CMK (cell line): Measurements from ENCODE around the gene MRPL30.
"Not testable (repeated sequence)": the region's sequence is repeated elsewhere in the genome, so short reads cannot be mapped to it uniquely, and the experiment has no call there.

Source experiments
- DNase-seq: peaks from one replicate; pipeline ENCODE4 v3.0.0-alpha.2; 2010; ENCODE audit warnings: low read depth

The MRPL30 gene

DNA sequence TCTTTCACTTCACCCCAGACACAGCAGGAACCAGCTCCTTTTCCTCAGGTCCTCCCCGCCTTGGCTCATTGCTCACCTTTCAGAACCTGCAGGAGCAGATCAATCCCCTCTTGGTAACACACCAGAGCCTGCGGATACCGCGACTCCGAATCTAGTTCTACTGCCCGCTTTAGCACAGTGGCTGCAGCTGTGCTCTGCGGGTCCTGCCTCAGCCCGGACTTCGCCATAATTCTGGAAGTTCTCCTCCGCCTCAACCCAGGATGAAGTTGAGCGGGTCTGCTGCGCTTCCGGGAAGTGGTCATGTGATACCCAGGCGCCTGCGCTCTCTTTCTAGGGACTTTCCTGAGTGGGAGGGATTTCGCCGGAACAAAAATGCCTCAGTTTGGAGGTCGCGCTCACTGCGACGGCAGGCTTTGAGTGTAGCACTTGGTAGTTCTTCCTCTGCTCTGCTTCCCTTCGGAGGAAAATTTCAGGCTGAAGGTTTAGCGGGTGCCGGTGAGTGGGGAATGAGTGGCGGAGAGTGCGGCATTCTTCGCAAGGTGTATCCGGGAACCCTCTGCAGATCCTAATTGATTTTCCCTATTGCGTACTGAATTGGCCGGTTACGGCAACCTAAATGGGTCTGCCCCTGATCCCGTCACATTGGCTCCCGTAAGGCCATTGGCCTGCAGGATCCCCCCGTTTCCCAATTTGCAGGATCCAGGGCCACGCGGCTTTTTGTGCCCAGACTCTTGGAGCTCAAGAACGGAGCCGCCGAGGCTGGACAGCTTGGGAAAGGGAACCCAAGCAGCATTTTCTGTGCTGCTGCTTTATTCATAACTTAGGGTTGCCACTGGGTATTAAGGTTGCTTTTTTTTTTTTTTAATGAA lies at the start of gene MRPL30, which contains the start of gene MITD1:
MRPL30 (plus strand) TSS at position 430 of the 869 bp plus-strand sequence. CDS start 5,020 bp downstream, outside the sequence.
MITD1 (minus strand) TSS at position 304 of the 869 bp plus-strand sequence; CDS start at position 227, 77 bp downstream.
- DNase-seq = peak; percentile 80

GRCh38 chr2:99135044-99135556 lies 45.9 kb upstream of the MRPL30 start:
- DNase-seq = not testable (repeated sequence)

- no peak for DNase-seq
These were observed 42.0 kb upstream of the MRPL30 start for GRCh38 chr2:99139003-99139402.

DNA sequence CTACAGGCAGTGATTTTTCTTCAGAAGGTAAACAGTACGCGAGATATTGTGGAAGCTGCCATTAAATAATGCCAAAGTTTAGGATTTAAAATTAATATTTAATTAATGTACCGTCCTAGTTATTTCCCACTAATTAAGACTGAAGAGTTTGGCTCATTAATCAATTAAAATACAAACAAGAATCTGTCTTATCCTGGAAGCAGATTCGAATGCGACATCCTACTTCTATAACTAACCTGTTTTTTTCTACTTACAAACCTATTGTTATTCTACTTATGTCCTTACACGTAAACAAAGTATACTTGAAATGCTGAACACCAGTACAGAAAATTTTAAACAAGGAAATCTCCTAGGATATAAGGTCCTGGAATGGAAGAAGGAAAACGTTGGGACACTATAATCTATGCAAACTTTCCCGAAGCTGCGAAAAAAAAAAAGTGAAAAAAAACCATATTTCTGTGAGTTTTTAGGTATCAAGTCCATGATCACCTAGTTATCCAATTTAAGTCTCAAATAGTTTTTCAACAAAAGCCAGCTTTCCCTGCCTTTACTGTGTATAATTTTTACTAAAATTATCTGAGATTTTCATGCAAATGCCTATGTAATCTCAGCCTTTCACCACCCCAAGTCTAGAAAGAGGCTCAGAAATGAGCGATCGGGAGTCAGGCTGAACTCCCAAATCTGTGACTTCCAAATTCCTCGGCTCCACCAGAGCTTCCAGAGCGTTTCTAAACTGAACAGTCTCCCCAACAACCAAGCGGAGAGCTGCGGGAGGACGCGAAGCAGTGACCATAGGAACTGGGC lies 40.7 kb upstream of the MRPL30 start:
- no peak for DNase-seq

GRCh38 chr2:99140860-99141109 lies 40.2 kb upstream of the MRPL30 start:
- no peak for DNase-seq

GRCh38 chr2:99141110-99142108 lies 39.6 kb upstream of the MRPL30 start, which contains the start of gene C2orf15:
Gene C2orf15 (plus strand): TSS chr2:99141707. CDS start chr2:99150559, 8,852 bp downstream.
- DNase-seq = peak; percentile 63

DNA sequence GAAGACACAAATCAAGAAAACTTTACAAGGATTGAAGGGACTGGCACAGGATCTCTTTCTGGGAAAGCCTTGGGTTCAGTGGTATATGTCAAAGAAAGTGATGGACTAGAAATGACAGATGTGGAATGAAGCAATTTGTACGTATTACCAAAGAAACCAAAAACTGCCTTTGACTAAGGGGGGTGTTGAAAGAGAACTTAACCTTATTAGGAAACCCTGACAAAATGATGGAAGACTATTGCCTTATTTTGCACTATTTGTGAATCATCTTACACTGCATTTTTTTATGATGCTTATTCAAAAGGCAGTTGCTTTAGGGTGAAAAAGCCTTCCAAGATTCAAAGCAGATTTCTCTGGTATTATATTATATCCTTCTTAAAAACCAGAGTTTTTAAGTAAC lies 30.3 kb upstream of the MRPL30 start:
- DNase-seq = no peak

GRCh38 chr2:99152199-99152895 lies 28.6 kb upstream of the MRPL30 start:
- no peak for DNase-seq

DNA sequence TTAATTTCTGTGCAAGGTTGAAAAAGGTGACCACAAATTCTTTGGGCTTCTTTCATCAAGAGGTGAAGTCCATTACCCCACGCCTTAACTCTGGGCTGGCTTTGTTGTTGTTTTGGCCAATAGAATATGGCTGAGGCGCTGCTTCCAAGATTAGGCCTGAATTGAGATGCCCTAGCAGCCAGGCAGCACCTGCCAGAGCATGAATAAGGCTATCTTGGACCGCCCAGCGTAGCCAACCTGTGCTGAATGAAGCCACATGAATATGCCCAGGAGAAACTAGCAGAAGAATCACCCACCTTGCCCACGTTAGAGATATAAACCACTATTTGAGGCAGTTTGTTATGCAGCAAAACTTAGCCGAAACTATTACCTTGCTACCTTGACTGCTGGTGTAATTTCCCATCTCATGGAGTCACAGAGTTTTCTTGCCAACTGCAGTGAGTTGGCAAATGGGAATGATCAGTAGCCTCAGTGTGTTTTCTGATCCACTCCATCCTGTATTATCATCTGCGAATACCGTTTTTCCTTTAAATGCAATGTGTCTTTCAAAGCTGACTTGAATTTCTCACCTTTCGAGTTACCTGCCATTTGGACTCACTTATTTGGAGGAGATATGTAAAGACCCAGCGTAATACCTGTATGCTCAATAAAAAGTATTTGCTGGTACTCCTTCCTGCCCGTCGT lies 26.9 kb upstream of the MRPL30 start:
- DNase-seq = no peak

DNA sequence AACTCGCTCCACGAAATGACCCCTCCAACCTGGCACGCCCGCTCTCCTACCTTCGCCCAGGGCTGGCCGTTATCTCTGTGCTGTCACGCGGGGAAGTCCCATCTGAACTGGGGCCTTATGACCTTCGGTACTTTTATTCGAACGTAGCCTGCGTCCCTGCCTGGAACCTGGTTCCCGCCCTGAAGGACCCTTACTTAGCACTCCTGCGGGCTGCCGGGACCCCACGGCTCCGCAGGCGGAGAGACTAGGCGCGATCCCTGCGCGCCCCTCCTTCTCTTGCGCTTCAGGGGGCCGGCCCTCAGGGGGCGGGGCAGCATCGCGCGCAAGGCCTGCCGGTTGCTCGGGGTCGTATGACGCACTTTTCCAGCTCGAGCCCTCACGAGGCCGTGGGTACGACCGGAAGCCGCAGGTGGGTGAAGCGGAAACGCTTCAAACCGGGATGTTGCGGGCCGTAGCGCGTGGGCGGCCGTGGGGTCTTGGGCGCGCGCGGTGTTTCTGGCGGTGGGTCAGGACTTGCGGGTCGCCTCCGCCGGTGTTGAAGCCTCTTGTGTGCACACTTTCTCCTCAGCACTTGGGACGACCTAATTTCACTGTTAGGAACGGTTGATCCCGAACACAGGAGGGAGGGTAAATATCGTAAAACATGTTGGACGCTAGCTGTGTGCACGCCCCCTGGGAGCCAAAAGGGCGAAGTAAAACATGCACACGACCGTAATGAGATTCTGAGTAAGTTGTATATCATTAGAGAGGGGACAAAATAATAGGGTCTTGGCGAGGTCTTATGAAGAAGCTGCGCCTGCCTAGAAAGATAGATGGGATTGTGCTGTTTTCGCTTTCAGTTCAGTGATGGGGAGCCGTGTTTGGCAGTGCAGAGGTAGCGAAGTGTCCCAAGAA lies 26.1 kb upstream of the MRPL30 start, which contains the start of the genes LIPT1 and TSGA10:
LIPT1 (plus strand) TSS at position 325 of the 894 bp plus-strand sequence. CDS start 6,991 bp downstream, outside the sequence.
TSGA10 (minus strand) TSS at position 300 of the 894 bp plus-strand sequence. CDS start 45,503 bp downstream, outside the sequence.
- DNase-seq = peak; percentile 63

GRCh38 chr2:99156891-99157290 lies 24.1 kb upstream of the MRPL30 start:
- DNase-seq = no peak

GRCh38 chr2:99158599-99158998 lies 22.4 kb upstream of the MRPL30 start:
- no peak for DNase-seq

DNA sequence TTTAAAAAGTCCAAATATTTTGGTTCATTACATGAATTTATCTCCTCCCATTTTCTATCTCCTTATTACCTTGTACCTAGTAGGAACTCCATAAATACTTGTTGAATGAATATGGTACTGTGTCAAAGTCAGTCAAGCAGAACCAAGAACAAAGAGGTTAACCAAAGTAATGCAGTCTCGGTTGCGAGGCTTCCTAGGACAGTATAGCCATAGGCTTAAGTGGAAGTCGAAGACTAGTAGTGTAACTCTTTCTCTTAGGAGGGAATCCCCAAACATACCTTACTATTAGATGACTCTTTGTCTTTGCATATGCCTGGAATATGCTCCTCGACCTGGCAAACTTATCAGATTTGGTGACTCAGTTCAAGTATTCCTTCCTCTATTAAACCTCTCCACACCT lies 21.4 kb upstream of the MRPL30 start:
- DNase-seq = no peak

DNA sequence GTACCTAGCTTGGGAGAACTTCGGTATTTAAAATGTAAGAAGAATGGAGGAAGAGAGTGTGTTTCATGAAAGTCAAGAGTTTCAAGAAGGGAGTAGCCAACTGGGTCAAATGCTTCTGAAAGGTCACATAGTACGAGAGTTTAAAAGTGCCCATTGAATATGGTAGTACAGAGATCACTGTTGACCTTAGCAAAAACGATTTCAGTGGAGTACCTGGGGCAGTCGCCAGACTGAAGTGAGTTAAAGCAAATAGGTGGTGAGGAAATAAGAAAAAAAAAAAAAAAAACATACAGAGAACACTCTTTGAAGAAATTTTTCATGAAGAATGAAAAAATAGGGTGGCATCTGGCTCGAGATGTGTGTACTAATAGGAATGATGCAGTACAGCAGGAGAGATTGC lies 14.8 kb upstream of the MRPL30 start:
- DNase-seq = no peak

- DNase-seq = no peak
These were observed 11.4 kb upstream of the MRPL30 start for GRCh38 chr2:99169534-99169933.

GRCh38 chr2:99171377-99172140 lies 9.4 kb upstream of the MRPL30 start:
- no peak for DNase-seq

- no peak for DNase-seq
These were observed 628 bp downstream of the MRPL30 start for GRCh38 chr2:99181624-99182000.

DNA sequence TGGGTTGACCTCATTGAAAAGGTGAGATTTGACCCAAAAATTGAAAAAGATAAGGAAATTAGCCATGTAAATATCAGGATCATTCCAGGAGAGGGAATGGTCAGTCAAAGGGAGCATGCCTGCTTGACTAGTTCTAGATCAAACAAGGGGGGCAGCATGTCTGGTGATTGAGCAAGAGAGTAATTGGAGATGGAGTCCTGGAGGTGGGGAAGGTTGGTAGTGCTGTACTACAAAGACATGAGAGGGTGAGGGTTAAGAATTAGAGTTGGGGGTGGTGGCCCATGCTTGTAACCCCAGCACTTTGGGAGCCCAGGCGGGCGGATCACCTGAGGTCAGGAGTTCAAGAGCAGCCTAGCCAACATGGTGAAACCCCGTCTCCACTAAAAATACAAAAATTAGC lies 2.0 kb downstream of the MRPL30 start:
- no peak for DNase-seq
